ENCODE results near the gene IRF6. TPM values are rescaled to one million over a fixed set of nuclear protein-coding genes. Genes with fewer than 3 reads are reported as not detected.

IRF6 gene
- total RNA-seq, 1 experiment from 2014 or later: 17.2 TPM

- no peak for TF ChIP-seq TP53 (CRISPR knock-in tag; IDR thresholded peaks at IDR 0.05)
- TF ChIP-seq CDX4 (CRISPR knock-in tag; IDR thresholded peaks at IDR 0.05; ENCODE audit: borderline replicate concordance): no peak
- TF ChIP-seq GTF2I (CRISPR knock-in tag; conservative IDR thresholded peaks at IDR 0.05): no peak
- DNase-seq (ENCODE audit: low spot score) (no peak), ATAC-seq (no peak)
- POLR2A ChIA-PET: no interaction called here
- H3K27me3 Mint-ChIP-seq (ENCODE audit: low read depth): peaks cover 11% of the 10 kb centered on the region
- no peak overlapping the region for H3K27ac Mint-ChIP-seq
- H3K4me1 Mint-ChIP-seq: peaks cover 5% of the 10 kb centered on the region; the same call in 1 of the 2 replicates
- no peaks in the 10 kb centered on the region for H3K36me3 Mint-ChIP-seq
- CTCF ChIA-PET: interaction anchor here (0.8 to 3.2 kb wide), 3 partner anchors 8 to 14 kb away, joined by 3 to 13 read pairs (median 5); partner anchors contain the start of genes IRF6 and UTP25
- no peaks in the 10 kb centered on the region for H3K9me3 Mint-ChIP-seq
- no peak overlapping the region for H3K4me3 Mint-ChIP-seq
Observed at GRCh38 chr1:209813902-209814301, 8.0 kb upstream of the IRF6 start.

GRCh38 chr1:209810783-209811182 is 4.8 kb upstream of the IRF6 start:
- Mint-ChIP-seq H3K4me1 (peaks cover 9% of the 10 kb centered on the region; the same call in 1 of the 2 replicates), H3K27ac (no peak overlapping the region), H3K36me3 (no peaks in the 10 kb centered on the region), H3K9me3 (no peaks in the 10 kb centered on the region), H3K27me3 (ENCODE audit: low read depth) (peaks cover 3% of the 10 kb centered on the region), H3K4me3 (no peak overlapping the region)
- ATAC-seq: no peak
- no peak for TF ChIP-seq CREM (CRISPR knock-in tag; IDR thresholded peaks at IDR 0.05)
- no peak for TF ChIP-seq JAZF1 (CRISPR knock-in tag; IDR thresholded peaks at IDR 0.05)
- TF ChIP-seq NR1H2 (CRISPR knock-in tag; IDR thresholded peaks at IDR 0.05): no peak
- TF ChIP-seq MAX (CRISPR knock-in tag; IDR thresholded peaks at IDR 0.05): no peak
- CTCF ChIA-PET: interaction anchor here (0.9 to 1.3 kb wide), 4 partner anchors 12 to 564 kb away, joined by 3 read pairs; no protein-coding TSS in a partner anchor
- POLR2A ChIA-PET: no interaction called here
- DNase-seq (ENCODE audit: low spot score): no peak

- H3K4me1 Mint-ChIP-seq: peaks cover 17% of the 10 kb centered on the region
- peaks cover 3% of the 10 kb centered on the region for H3K27me3 Mint-ChIP-seq (ENCODE audit: low read depth)
- no peak overlapping the region for H3K4me3 Mint-ChIP-seq
- ChIA-PET CTCF (no interaction called here), POLR2A (interaction anchor here (0.7 kb wide), 1 partner anchor 347 kb away, joined by 3 read pairs; no protein-coding TSS in a partner anchor)
- ATAC-seq (no peak), DNase-seq (ENCODE audit: low spot score) (no peak)
- H3K27ac Mint-ChIP-seq: no peak overlapping the region
- TF ChIP-seq ZNF416 (CRISPR knock-in tag; IDR thresholded peaks at IDR 0.05) (no peak), PREB (CRISPR knock-in tag; IDR thresholded peaks at IDR 0.05; ENCODE audit: borderline replicate concordance) (no peak), PRRX2 (CRISPR knock-in tag; IDR thresholded peaks at IDR 0.05) (no peak), ESRRA (CRISPR knock-in tag; IDR thresholded peaks at IDR 0.05; ENCODE audit: borderline replicate concordance) (no peak), USF2 (CRISPR knock-in tag; IDR thresholded peaks at IDR 0.05) (no peak), EMX1 (CRISPR knock-in tag; IDR thresholded peaks at IDR 0.05) (no peak), NFYB (CRISPR knock-in tag; conservative IDR thresholded peaks at IDR 0.05; ENCODE audit: low read depth) (no peak), AR (CRISPR knock-in tag; IDR thresholded peaks at IDR 0.05) (no peak), ZNF532 (CRISPR knock-in tag; IDR thresholded peaks at IDR 0.05; ENCODE audit: borderline replicate concordance) (no peak), ZNF121 (CRISPR knock-in tag; IDR thresholded peaks at IDR 0.05) (no peak), IRF2 (CRISPR knock-in tag; IDR thresholded peaks at IDR 0.05; ENCODE audit: borderline replicate concordance, low read depth) (no peak), FOXJ3 (CRISPR knock-in tag; IDR thresholded peaks at IDR 0.05; ENCODE audit: borderline replicate concordance) (no peak), JUN (CRISPR knock-in tag; IDR thresholded peaks at IDR 0.05) (no peak), ATF1 (CRISPR knock-in tag; IDR thresholded peaks at IDR 0.05) (no peak)
- H3K36me3 Mint-ChIP-seq: no peaks in the 10 kb centered on the region
- no peaks in the 10 kb centered on the region for H3K9me3 Mint-ChIP-seq
Observed at GRCh38 chr1:209809611-209810010, 3.7 kb upstream of the IRF6 start.
